HepG2 (cell line): ENCODE results near the gene NOTUM. TPM values are rescaled to one million over a fixed set of nuclear protein-coding genes. Genes with fewer than 3 reads are reported as not detected.

Experiments used
- ASH2L ChIP-seq: fragments of 300-600, 200-600 bp; sonication (generic); IDR thresholded peaks from 2 replicates; pipeline ENCODE4 v1.7.0; 2017; ENCODE audit warnings: low read depth, mild to moderate bottlenecking, moderate library complexity, mixed read lengths, low read length; ENCODE audit not compliant: insufficient read length
- ATF7 ChIP-seq, 2 experiments: fragments of 450-650 bp in 1 of 2; sonication (generic) in 1 of 2; formaldehyde crosslinking in 1 of 2; IDR thresholded peaks; 2 replicates each; pipeline versions ENCODE4 v1.4.0 to v1.6.1; 2016 to 2020; ENCODE audit warnings: antibody characterized with exemption in 1 of 2, mild to moderate bottlenecking in 1 of 2, missing genetic modification reagents in 1 of 2
- MXD4 ChIP-seq: IDR thresholded peaks from 2 replicates; pipeline ENCODE4 v1.6.1; 2016; ENCODE audit warnings: mild to moderate bottlenecking, missing biosample characterization, missing genetic modification reagents
- NR2C2 ChIP-seq: sonication (generic); formaldehyde crosslinking; IDR thresholded peaks from 2 replicates; pipeline ENCODE4 v1.4.0; 2020; ENCODE audit warnings: missing genetic modification reagents, mild to moderate bottlenecking, moderate library complexity, borderline replicate concordance
- NR2F6 ChIP-seq, 2 experiments: IDR thresholded peaks; 2 replicates each; pipeline ENCODE4 v1.6.1; 2016; ENCODE audit warnings: antibody characterized with exemption in 1 of 2, mild to moderate bottlenecking in 1 of 2
- POLR2AphosphoS2 ChIP-seq: IDR thresholded peaks from 2 replicates; pipeline ENCODE4 v1.6.1; 2011; ENCODE audit warnings: low read depth, low read length, improper control_type of control experiment
- PRMT3 ChIP-seq: sonication (generic); formaldehyde crosslinking; IDR thresholded peaks from 2 replicates; pipeline ENCODE4 v1.8.1; 2022; ENCODE audit warnings: low read depth, mild to moderate bottlenecking, moderate library complexity, missing genetic modification reagents, borderline replicate concordance
- SMAD3 ChIP-seq: sonication (generic); formaldehyde crosslinking; IDR thresholded peaks from 2 replicates; pipeline ENCODE4 v1.4.0; 2020; ENCODE audit warnings: missing genetic modification reagents
- SP140L ChIP-seq: sonication (generic); formaldehyde crosslinking; IDR thresholded peaks from 2 replicates; pipeline ENCODE4 v1.4.0; 2020; ENCODE audit warnings: missing genetic modification reagents, borderline replicate concordance
- ZBTB39 ChIP-seq: sonication (generic); formaldehyde crosslinking; IDR thresholded peaks from 2 replicates; pipeline ENCODE4 v1.5.0; 2020; ENCODE audit warnings: missing genetic modification reagents
- ZNF20 ChIP-seq: sonication (generic); formaldehyde crosslinking; IDR thresholded peaks from 2 replicates; pipeline ENCODE4 v1.4.0; 2020; ENCODE audit warnings: mild to moderate bottlenecking, moderate library complexity, missing genetic modification reagents
- ZNF251 ChIP-seq: sonication (generic); formaldehyde crosslinking; IDR thresholded peaks from 2 replicates; pipeline ENCODE4 v1.9.0; 2021; ENCODE audit warnings: mild to moderate bottlenecking, missing genetic modification reagents
- ZNF30 ChIP-seq: sonication (generic); formaldehyde crosslinking; IDR thresholded peaks from 2 replicates; pipeline ENCODE4 v1.5.0; 2020; ENCODE audit warnings: mild to moderate bottlenecking, missing genetic modification reagents
- ZNF329 ChIP-seq: sonication (generic); formaldehyde crosslinking; IDR thresholded peaks from 2 replicates; pipeline ENCODE4 v1.9.0; 2021; ENCODE audit warnings: low read depth, mild to moderate bottlenecking, missing genetic modification reagents
- ZNF354B ChIP-seq: sonication (generic); formaldehyde crosslinking; IDR thresholded peaks from 2 replicates; pipeline ENCODE4 v1.8.0; 2022; ENCODE audit warnings: mild to moderate bottlenecking, missing genetic modification reagents
- ZNF619 ChIP-seq: sonication (generic); formaldehyde crosslinking; IDR thresholded peaks from 2 replicates; pipeline ENCODE4 v1.4.0; 2020; ENCODE audit warnings: mild to moderate bottlenecking, missing genetic modification reagents
- ZNF644 ChIP-seq: IDR thresholded peaks from 2 replicates; pipeline ENCODE4 v1.6.1; 2016; ENCODE audit warnings: low read depth
- ZNF761 ChIP-seq: sonication (generic); formaldehyde crosslinking; conservative IDR thresholded peaks from 2 replicates; pipeline ENCODE4 v1.4.0; 2020; ENCODE audit warnings: mild to moderate bottlenecking, missing genetic modification reagents
- ZNF781 ChIP-seq: sonication (generic); formaldehyde crosslinking; IDR thresholded peaks from 2 replicates; pipeline ENCODE4 v1.5.1; 2020; ENCODE audit warnings: borderline replicate concordance, mild to moderate bottlenecking, missing genetic modification reagents; ENCODE audit errors: not compliant biosample characterization
- polyA plus RNA-seq, 8 experiments: library from polyadenylated mRNA; depleted of rRNA in 3 of 8; stranded (reverse) in 7 of 8; unstranded in 1 of 8; fragments of >200 nt; fragmentation: Illumina TruSeq in 4 of 8; extraction: Trizol in 4 of 8; gene quantifications; 2 replicates each; pipeline versions ENCODE4 v1.2.1 to v1.2.3, GENCODE V29; 2011 to 2016; ENCODE audit warnings: low read depth in 4 of 8, missing spikeins in 1 of 8, mixed read lengths in 1 of 8; ENCODE audit not compliant: insufficient read depth in 1 of 8
- total RNA-seq, 5 experiments: library from RNA; depleted of rRNA; stranded (reverse); fragments of >200 nt; fragmentation: Illumina TruSeq; extraction: Trizol; gene quantifications; 2 replicates each; pipeline ENCODE4 v1.2.3, GENCODE V29; 2016; ENCODE audit warnings: low read depth in 1 of 5
- TF ChIP-seq, protein P1 (sequence below): fragments of 450-650 bp; IDR thresholded peaks from 2 replicates; pipeline ENCODE4 v1.6.1; 2016
- TF ChIP-seq, protein P2 (sequence below): sonication (generic); formaldehyde crosslinking; IDR thresholded peaks from 2 replicates; pipeline ENCODE4 v1.4.0; 2020; ENCODE audit warnings: missing genetic modification reagents
- TF ChIP-seq, protein P3 (sequence below): sonication (generic); formaldehyde crosslinking; IDR thresholded peaks from 2 replicates; pipeline ENCODE4 v1.8.0; 2022; ENCODE audit warnings: mild to moderate bottlenecking, missing genetic modification reagents

Gene NOTUM
- total and polyA plus RNA-seq, 2 of the 13 experiments (the other 11 are each of a cell fraction or from before 2014, with no cell fraction given) = 150 to 160 TPM

DNA sequence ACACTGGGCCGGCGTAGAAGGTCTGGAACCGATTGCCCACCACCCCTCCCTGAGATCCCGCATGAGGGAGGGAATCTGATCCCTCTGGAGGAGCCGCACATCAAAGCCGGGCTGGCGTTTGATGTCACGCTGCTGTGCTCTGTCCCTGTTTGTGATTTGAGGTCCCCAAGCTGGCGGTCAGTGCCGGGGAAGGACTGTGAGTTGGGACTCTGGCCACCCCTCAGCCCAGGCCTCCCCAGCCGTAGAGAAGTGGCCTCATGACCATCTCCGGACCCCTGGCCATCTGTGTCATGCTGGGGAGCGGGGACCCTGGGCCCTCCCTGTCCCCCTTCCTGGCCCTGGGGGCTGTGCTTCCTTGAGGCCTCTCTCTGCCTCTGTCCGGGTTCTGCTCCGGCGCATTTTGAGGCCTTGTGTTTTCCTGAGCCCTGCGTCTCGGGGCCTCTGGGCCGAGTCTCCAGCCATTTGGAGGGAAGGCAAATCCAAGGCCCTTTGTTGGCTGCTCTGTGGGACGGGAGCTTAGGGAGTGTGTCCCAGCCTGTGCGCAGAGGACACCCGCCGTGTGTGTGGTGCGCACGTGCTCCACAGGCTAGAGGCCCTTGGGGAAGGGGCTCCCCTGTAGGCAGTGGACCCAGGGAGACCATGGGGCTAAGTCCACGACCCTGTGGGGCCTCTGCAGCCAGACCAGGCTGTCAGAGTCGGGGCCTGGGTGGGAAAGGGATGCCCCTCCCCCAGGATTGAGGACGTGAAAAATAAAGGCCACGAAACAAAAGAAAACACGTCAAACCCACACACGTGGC, 31.5 kb upstream of the NOTUM start (continued):
- peak; percentile 92; the same call in 1 of the 2 replicates for TF ChIP-seq MXD4 (CRISPR knock-in tag)
- peak; percentile 99 for TF ChIP-seq ZNF781 (CRISPR knock-in tag)
- TF ChIP-seq ZNF761 = peak; percentile 70; the same call in 1 of the 2 replicates
- TF ChIP-seq SMAD3 = peak; percentile 90
- no peak for TF ChIP-seq ATF7 (IDR thresholded peaks at IDR 0.05)
- peak; percentile 81; the same call in 1 of the 2 replicates for TF ChIP-seq ATF7 (CRISPR knock-in tag; IDR thresholded peaks at IDR 0.05)
- TF ChIP-seq PRMT3 (CRISPR knock-in tag) = peak; percentile 84
- TF ChIP-seq NR2C2 (CRISPR knock-in tag) = peak; percentile 80
- TF ChIP-seq, protein P1, sequence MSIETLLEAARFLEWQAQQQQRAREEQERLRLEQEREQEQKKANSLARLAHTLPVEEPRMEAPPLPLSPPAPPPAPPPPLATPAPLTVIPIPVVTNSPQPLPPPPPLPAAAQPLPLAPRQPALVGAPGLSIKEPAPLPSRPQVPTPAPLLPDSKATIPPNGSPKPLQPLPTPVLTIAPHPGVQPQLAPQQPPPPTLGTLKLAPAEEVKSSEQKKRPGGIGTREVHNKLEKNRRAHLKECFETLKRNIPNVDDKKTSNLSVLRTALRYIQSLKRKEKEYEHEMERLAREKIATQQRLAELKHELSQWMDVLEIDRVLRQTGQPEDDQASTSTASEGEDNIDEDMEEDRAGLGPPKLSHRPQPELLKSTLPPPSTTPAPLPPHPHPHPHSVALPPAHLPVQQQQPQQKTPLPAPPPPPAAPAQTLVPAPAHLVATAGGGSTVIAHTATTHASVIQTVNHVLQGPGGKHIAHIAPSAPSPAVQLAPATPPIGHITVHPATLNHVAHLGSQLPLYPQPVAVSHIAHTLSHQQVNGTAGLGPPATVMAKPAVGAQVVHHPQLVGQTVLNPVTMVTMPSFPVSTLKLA = peak; percentile 63
- TF ChIP-seq ZNF329 (CRISPR knock-in tag) = peak; percentile 65; the same call in 1 of the 2 replicates
- TF ChIP-seq, protein P2, sequence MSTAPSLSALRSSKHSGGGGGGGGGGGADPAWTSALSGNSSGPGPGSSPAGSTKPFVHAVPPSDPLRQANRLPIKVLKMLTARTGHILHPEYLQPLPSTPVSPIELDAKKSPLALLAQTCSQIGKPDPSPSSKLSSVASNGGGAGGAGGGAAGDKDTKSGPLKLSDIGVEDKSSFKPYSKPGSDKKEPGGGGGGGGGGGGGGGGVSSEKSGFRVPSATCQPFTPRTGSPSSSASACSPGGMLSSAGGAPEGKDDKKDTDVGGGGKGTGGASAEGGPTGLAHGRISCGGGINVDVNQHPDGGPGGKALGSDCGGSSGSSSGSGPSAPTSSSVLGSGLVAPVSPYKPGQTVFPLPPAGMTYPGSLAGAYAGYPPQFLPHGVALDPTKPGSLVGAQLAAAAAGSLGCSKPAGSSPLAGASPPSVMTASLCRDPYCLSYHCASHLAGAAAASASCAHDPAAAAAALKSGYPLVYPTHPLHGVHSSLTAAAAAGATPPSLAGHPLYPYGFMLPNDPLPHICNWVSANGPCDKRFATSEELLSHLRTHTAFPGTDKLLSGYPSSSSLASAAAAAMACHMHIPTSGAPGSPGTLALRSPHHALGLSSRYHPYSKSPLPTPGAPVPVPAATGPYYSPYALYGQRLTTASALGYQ (CRISPR knock-in tag) = peak; percentile 67
- TF ChIP-seq SP140L (CRISPR knock-in tag) = no peak; the same call in 1 of the 2 replicates
- TF ChIP-seq ZBTB39 (CRISPR knock-in tag) = no peak
- no peak for TF ChIP-seq POLR2AphosphoS2
- TF ChIP-seq ZNF251 = peak; percentile 99
- no peak; the same call in 1 of the 2 replicates for TF ChIP-seq ZNF30 (CRISPR knock-in tag)
- no peak for TF ChIP-seq ASH2L
- TF ChIP-seq, protein P3, sequence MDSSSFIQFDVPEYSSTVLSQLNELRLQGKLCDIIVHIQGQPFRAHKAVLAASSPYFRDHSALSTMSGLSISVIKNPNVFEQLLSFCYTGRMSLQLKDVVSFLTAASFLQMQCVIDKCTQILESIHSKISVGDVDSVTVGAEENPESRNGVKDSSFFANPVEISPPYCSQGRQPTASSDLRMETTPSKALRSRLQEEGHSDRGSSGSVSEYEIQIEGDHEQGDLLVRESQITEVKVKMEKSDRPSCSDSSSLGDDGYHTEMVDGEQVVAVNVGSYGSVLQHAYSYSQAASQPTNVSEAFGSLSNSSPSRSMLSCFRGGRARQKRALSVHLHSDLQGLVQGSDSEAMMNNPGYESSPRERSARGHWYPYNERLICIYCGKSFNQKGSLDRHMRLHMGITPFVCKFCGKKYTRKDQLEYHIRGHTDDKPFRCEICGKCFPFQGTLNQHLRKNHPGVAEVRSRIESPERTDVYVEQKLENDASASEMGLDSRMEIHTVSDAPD (CRISPR knock-in tag) = peak; percentile 92
- TF ChIP-seq ZNF619 (CRISPR knock-in tag) = peak; percentile 80; the same call in 1 of the 2 replicates
- TF ChIP-seq ZNF20 (CRISPR knock-in tag) = no peak; the same call in 1 of the 2 replicates
- TF ChIP-seq ZNF644 = peak; percentile 63
- peak; percentile 81 for TF ChIP-seq NR2F6 (IDR thresholded peaks at IDR 0.05)
- peak; percentile 95 for TF ChIP-seq NR2F6 (CRISPR knock-in tag; IDR thresholded peaks at IDR 0.05)
- peak; percentile 89 for TF ChIP-seq ZNF354B (CRISPR knock-in tag)
